PC-9 (cell line): ENCODE data around the gene CDYL2.

Experiments used
- CTCF ChIP-seq: fragments of 200-600 bp; sonication (generic); conservative IDR thresholded peaks from 2 replicates; pipeline ENCODE4 v1.6.1; 2017; ENCODE audit warnings: mixed run types, antibody characterized with exemption, mild to moderate bottlenecking, moderate library complexity
- EZH2 ChIP-seq: fragments of 200-600 bp; sonication (generic); IDR thresholded peaks from 2 replicates; pipeline ENCODE4 v1.8.0; 2017; ENCODE audit warnings: antibody characterized with exemption, low read depth

GRCh38 chr16:80684136-80684765, 120.1 kb downstream of the CDYL2 start:
- no peak for TF ChIP-seq CTCF
- TF ChIP-seq EZH2 = no peak
